Effector CD4-positive, alpha-beta T cell (primary cell): ENCODE data around the gene C11orf58.
A peak's percentile ranks its signal among the peaks of the same experiment; 100 is the strongest.

Experiments used
- DNase-seq: peaks from one replicate; pipeline ENCODE4 v3.0.0-alpha.2; 2020

Gene C11orf58

GRCh38 chr11:16786131-16786530 lies 47.7 kb downstream of the C11orf58 start:
- DNase-seq, result no peak

GRCh38 chr11:16787035-16787742 lies 48.7 kb downstream of the C11orf58 start:
- DNase-seq, result no peak

GRCh38 chr11:16788141-16789062 lies 50.0 kb downstream of the C11orf58 start:
- DNase-seq, result peak; percentile 19

- DNase-seq, result no peak
Observed at GRCh38 chr11:16789063-16789420, 50.6 kb downstream of the C11orf58 start.

GRCh38 chr11:16789560-16790485 lies 51.4 kb downstream of the C11orf58 start:
- DNase-seq, result no peak

- no peak for DNase-seq
Observed at GRCh38 chr11:16790486-16791190, 52.2 kb downstream of the C11orf58 start.

- no peak for DNase-seq
Observed at GRCh38 chr11:16791191-16791961, 52.9 kb downstream of the C11orf58 start.

GRCh38 chr11:16792426-16792825 lies 54.0 kb downstream of the C11orf58 start:
- no peak for DNase-seq

GRCh38 chr11:16793009-16793408 lies 54.6 kb downstream of the C11orf58 start:
- no peak for DNase-seq

- DNase-seq, result no peak
Observed at GRCh38 chr11:16793511-16793910, 55.1 kb downstream of the C11orf58 start.

GRCh38 chr11:16794047-16794818 lies 55.8 kb downstream of the C11orf58 start:
- DNase-seq, result no peak

GRCh38 chr11:16795146-16795545 lies 56.7 kb downstream of the C11orf58 start:
- no peak for DNase-seq

GRCh38 chr11:16796311-16796710 lies 57.9 kb downstream of the C11orf58 start:
- no peak for DNase-seq

- DNase-seq, result no peak
Observed at GRCh38 chr11:16797776-16798175, 59.3 kb downstream of the C11orf58 start.

GRCh38 chr11:16799221-16799620 lies 60.8 kb downstream of the C11orf58 start:
- DNase-seq, result no peak

- DNase-seq, result no peak
Observed at GRCh38 chr11:16799890-16800289, 61.4 kb downstream of the C11orf58 start.

GRCh38 chr11:16800382-16800781 lies 61.9 kb downstream of the C11orf58 start:
- no peak for DNase-seq

GRCh38 chr11:16801288-16801980 lies 63.0 kb downstream of the C11orf58 start:
- no peak for DNase-seq

GRCh38 chr11:16804104-16804947 lies 65.9 kb downstream of the C11orf58 start:
- DNase-seq, result no peak
